Urinary bladder (tissue), 4 donors: ENCODE measurements around the gene FHOD1. TPM values are rescaled to one million over a fixed set of nuclear protein-coding genes. Genes with fewer than 3 reads are reported as not detected.

Experiments used
- DNase-seq: peaks from one replicate; pipeline ENCODE4 v3.0.0-alpha.2; 2015; ENCODE audit errors: extremely low spot score
- H3K27ac ChIP-seq: one replicate; pipeline ENCODE4 v1.5.1; 2013; ENCODE audit warnings: low read depth, mild to moderate bottlenecking, moderate library complexity
- H3K36me3 ChIP-seq: one replicate; pipeline ENCODE4 v1.6.1; 2013; ENCODE audit warnings: mild to moderate bottlenecking, moderate library complexity; ENCODE audit not compliant: insufficient read depth
- H3K4me1 ChIP-seq: one replicate; pipeline ENCODE4 v1.6.1; 2013; ENCODE audit warnings: mild to moderate bottlenecking, moderate library complexity; ENCODE audit not compliant: insufficient read depth
- H3K4me3 ChIP-seq: one replicate; pipeline ENCODE4 v1.5.1; 2013; ENCODE audit warnings: low read depth, low read length
- WGBS: extraction: QIAGEN DNeasy Blood & Tissue Kit; methylation state at CpG from one replicate; pipeline ENCODE4 v1.1.7; 2013; 5-methylcytosine and 5-hydroxymethylcytosine counted together
- polyA plus RNA-seq: library from polyadenylated mRNA; stranded (reverse); fragments of 200-250 nt; gene quantifications from one replicate; pipeline ENCODE4 v1.2.3, GENCODE V29; 2013
- total RNA-seq: library from RNA; depleted of rRNA; stranded (reverse); fragments of >200 nt; gene quantifications from one replicate; pipeline ENCODE4 v1.2.3, GENCODE V29; 2014
- donor health status: healthy with polysubstance abuse.
- donor health status: healthy.

Gene FHOD1
- total and polyA plus RNA-seq, 2 donors, result 7.5 to 16.4 TPM

- Histone ChIP-seq H3K27ac (no peak overlapping the region), H3K4me1 (no peaks in the 10 kb centered on the region), H3K4me3 (peak overlapping the region; percentile 73), H3K36me3 (no peaks in the 10 kb centered on the region)
- no peak for DNase-seq
- 13% methylated on average over 12 of the region's 12 CpGs for WGBS
Observed at GRCh38 chr16:67227567-67227921, 19.7 kb downstream of the FHOD1 start.

DNA sequence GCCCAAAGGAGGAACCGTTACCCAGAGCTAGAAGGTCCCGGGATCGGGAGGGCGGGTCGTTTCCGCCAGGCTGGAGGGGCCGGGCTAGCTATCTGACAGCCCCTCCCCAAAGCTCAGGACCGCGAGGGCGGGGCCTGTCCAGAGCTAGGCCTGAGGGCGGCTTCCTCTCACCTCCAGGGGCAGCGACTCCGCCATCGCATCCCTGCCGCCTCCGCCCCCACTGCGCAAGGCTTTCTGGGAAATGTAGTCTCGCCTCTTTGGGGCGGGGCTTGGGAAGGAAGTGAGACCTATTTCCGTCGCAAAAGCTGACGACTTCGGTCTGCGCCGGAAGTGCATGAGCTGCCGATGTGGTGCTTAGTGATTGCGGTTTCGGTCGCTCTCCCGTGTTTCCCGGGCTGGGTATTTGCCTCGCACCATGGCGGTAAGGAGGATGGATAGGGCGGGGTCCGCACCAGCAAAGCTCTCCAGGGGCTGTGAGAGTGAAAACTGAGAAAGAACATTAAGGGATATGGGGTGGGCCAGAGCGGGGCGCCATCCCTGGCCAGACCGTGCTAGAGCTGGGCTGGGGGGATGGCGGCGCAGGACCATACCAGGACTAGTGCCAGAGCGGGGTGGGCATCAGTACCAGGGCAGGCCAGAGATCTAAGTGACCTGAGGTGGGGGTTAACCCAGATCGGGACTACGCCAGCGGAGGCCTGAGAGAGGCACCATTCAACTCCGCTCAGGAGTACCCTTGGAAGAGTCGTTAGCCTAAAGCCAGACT is 20.3 kb downstream of the FHOD1 start, which contains the start of gene TMEM208:
TSS of gene TMEM208 (plus strand) at position 327 of the 763 bp plus-strand sequence. CDS start at position 416, 89 bp downstream.
- H3K4me1 ChIP-seq, result no peaks in the 10 kb centered on the region
- H3K27ac ChIP-seq, result peak within 1 kb of the TSS; percentile 73
- no peaks in the 10 kb centered on the region for H3K36me3 ChIP-seq
- DNase-seq, result peak; percentile 97
- WGBS, result under 1% methylated on average over 46 of the region's 46 CpGs
- peak within 1 kb of the TSS; percentile 73 for H3K4me3 ChIP-seq

- Histone ChIP-seq H3K27ac (peak overlapping the region; percentile 73), H3K4me3 (peak overlapping the region; percentile 73), H3K36me3 (no peaks in the 10 kb centered on the region), H3K4me1 (no peaks in the 10 kb centered on the region)
- 6% methylated on average over 12 of the region's 12 CpGs for whole genome bisulfite sequencing
- DNase-seq, result no peak
Observed at GRCh38 chr16:67226295-67226803, 20.9 kb downstream of the FHOD1 start.

DNA sequence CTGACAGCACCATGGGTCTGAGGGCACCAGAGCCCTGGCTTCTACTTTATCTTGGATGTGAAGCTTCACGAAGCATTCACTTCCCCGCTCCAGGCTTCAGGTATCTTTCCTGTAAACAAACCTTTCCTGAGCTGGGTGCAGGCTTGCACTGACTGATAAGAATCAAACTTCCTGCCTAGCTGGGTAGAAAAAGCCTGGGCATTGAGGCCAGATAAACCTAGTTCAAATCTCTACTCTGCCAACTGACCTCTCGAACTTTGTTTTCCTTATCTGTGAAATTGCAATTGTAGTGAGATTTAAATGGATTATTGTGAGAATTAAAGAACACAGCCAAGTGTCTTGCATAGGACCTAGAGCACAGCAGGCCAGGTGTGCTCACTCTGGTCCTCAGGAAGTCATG is 23.3 kb downstream of the FHOD1 start:
- Histone ChIP-seq H3K4me1 (no peaks in the 10 kb centered on the region), H3K4me3 (no peak overlapping the region), H3K27ac (no peak overlapping the region), H3K36me3 (no peaks in the 10 kb centered on the region)
- no peak for DNase-seq
- 43% methylated on average over 3 of the region's 3 CpGs for WGBS

DNA sequence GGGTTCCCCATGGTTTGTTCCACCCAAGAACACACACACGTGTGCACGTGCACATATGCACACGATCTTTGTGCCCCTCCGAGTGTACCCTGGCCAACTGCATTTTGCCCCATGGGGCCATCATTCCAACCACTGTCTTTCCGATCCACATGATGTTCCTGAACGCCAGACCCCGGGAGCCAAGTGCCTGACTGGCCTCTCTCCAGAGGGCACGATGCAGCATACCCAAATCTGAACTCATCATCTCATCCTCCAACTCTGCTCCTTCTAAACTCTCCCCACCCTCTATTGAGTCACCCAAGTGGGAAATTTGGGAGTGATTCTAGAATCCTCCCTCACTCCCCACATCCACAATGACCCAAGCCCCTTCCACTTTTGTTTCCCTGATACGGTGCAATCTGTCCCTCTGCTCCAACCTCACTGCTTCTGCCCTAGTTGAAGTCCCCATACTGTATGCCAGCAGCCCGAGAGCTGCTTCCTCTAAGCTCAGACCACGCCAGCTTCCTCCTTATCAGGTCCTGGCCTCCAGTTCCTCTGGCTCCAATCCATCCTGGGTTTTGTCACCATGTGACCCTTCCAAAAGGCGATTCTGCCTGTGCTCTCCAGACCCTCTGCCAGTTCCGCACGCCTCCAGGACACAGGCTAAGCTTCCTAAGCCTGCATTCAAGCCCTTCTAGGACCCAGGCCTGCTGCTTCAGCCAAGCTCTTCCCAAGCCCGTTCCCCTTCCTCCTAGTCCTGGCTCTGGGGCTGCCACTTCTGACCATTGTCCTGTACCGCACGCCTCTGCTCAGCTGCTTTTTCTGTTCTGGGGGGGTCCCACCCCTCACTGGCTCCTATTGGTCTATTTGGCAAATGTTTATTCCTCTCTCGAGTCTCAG is 30.4 kb downstream of the FHOD1 start:
- DNase-seq, result no peak
- H3K27ac ChIP-seq, result no peak overlapping the region
- H3K36me3 ChIP-seq, result no peaks in the 10 kb centered on the region
- WGBS, result 66% methylated on average over 18 of the region's 18 CpGs
- no peak overlapping the region for H3K4me3 ChIP-seq
- no peaks in the 10 kb centered on the region for H3K4me1 ChIP-seq

DNA sequence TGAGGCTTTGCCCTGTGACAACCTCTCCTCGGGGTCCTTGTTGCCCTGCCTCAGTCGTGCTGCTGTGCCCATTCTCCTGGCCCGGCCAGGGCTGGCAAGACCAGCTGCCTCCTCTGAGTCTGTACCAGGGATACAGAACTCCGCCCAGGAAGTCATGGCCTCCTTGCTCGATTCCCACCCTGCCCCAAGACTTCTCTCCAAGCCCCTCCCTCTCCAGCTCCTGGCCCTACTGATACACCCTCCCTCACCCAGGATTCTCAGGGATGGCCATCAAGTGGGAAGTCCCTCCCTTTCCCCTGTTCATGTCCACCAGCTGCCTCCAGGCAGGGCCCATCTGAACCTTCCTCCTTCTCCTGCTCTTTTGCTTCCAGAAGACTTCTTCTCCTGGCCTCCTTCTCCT is 31.6 kb downstream of the FHOD1 start:
- no peaks in the 10 kb centered on the region for H3K4me1 ChIP-seq
- no peaks in the 10 kb centered on the region for H3K36me3 ChIP-seq
- no peak overlapping the region for H3K27ac ChIP-seq
- no peak for DNase-seq
- WGBS, result 69% methylated on average over 5 of the region's 5 CpGs
- no peak overlapping the region for H3K4me3 ChIP-seq

DNA sequence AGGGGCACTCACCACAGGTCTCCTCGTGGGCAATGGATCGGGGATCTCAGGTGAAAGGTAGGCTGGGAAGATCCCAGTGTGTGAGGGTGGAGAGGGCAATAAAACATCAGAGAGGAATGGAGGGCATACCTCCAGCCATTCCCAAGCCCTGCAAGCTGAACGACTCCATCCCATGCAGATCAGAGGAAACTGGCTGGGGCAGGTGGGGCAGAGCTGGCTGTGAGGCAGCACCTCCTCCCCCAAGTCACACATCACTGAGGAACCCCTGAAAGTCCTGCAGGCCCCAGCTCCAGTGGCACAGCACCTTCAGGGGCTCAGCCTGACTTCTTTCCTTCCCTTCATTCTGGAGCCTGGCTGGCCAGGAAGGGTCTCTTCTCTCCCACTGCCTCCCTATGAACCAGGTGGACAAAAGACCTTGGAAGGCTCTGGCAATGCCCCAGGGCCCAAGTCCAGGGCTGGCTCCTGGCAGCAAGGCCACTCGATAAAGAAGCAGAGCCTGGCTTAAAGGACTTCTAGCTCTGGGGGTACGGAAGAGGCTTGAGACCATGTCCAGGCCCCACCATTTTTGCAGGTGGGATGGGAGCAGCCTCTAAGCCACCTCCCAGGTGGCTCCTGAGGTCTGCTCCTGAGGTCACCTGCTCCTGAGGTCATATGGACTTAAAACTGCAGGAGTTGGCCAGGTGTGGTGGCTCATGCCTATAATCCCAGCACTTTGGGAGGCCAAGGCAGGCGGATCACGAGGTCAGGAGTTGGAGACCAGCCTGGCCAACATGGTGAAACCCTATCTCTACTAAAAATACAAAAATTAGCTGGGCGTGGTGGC is 33.9 kb downstream of the FHOD1 start:
- 78% methylated on average over 8 of the region's 8 CpGs for WGBS
- Histone ChIP-seq H3K4me1 (no peaks in the 10 kb centered on the region), H3K27ac (no peak overlapping the region), H3K4me3 (no peak overlapping the region), H3K36me3 (no peaks in the 10 kb centered on the region)
- no peak for DNase-seq

GRCh38 chr16:67212766-67213165 is 34.5 kb downstream of the FHOD1 start:
- Histone ChIP-seq H3K27ac (no peak overlapping the region), H3K36me3 (no peaks in the 10 kb centered on the region)
- no peak for DNase-seq

DNA sequence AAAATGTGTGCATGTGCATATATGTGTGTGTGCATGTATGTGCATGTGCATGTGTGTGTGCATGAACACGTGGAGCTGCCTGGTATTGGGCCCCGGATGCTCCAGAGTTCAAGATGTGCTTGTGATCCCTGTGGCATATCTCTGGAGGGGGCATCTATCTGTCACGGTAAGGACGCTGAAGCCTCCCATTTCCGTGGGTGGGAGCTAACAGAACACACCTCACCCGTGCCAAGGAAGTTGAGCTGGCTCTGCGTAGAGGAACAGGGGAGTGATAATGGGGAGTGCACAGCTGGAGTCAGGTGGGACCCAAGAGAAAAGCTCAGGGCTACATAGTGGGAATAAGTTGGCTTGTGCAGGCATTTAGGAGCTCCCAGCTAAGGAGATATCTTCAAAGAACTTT is 35.6 kb downstream of the FHOD1 start:
- no peaks in the 10 kb centered on the region for H3K36me3 ChIP-seq
- no peak overlapping the region for H3K4me3 ChIP-seq
- DNase-seq, result no peak
- H3K4me1 ChIP-seq, result no peaks in the 10 kb centered on the region
- H3K27ac ChIP-seq, result no peak overlapping the region
- WGBS, result 83% methylated on average over 7 of the region's 7 CpGs

More at GRCh38 chr16:67212766-67213165, 34.5 kb downstream of the FHOD1 start:
- Histone ChIP-seq H3K4me1 (no peaks in the 10 kb centered on the region), H3K4me3 (no peak overlapping the region)

GRCh38 chr16:67210069-67210937 is 37.0 kb downstream of the FHOD1 start:
- no peak for DNase-seq
- Histone ChIP-seq H3K4me1 (no peaks in the 10 kb centered on the region), H3K36me3 (no peaks in the 10 kb centered on the region), H3K27ac (no peak overlapping the region), H3K4me3 (no peak overlapping the region)
- WGBS, result 85% methylated on average over 25 of the region's 25 CpGs

- Histone ChIP-seq H3K4me1 (no peaks in the 10 kb centered on the region), H3K4me3 (no peak overlapping the region), H3K36me3 (no peaks in the 10 kb centered on the region), H3K27ac (no peak overlapping the region)
- WGBS, result 92% methylated on average over 8 of the region's 8 CpGs
- DNase-seq, result no peak
Observed at GRCh38 chr16:67209565-67209964, 37.7 kb downstream of the FHOD1 start.

GRCh38 chr16:67208154-67208896 is 39.0 kb downstream of the FHOD1 start:
- no peaks in the 10 kb centered on the region for H3K4me1 ChIP-seq
- H3K27ac ChIP-seq, result no peak overlapping the region
- WGBS, result 93% methylated on average over 11 of the region's 11 CpGs
- DNase-seq, result no peak
- no peaks in the 10 kb centered on the region for H3K36me3 ChIP-seq
- H3K4me3 ChIP-seq, result no peak overlapping the region
